IMR-90 (cell line): Measurements from ENCODE around the gene TRIP11. TPM values are rescaled to one million over a fixed set of nuclear protein-coding genes. Genes with fewer than 3 reads are reported as not detected.
A peak's percentile ranks its signal among the peaks of the same experiment; 100 is the strongest.

Experiments
- ATAC-seq: fragments of 200-7000 bp; cut with Tn5 transposase; 2 replicates; pipeline ENCODE4 v1.9.1; 2020; ENCODE audit warnings: low read depth, mild to moderate bottlenecking, moderate library complexity
- BruUV-seq: library from RNA; stranded (reverse); fragments of 400-500 nt; replicated peaks from 2 replicates; lab custom pipeline; 2021; lab: Mats Ljungman, UMichigan
- CTCF ChIA-PET: fragments of 300-600 bp; formaldehyde crosslinking; extraction: SDS; loops from one replicate; lab custom pipeline; 2021; ENCODE audit warnings: antibody characterized with exemption; lab: Yijun Ruan, JAX
- POLR2A ChIA-PET: fragments of 300-600 bp; sonication (Branson Sonifier 250); formaldehyde crosslinking; loops from one replicate; lab custom pipeline; 2022; ENCODE audit warnings: antibody characterized with exemption; ENCODE audit not compliant: unreplicated experiment; lab: Charles Lee
- DNase-seq: peaks from one replicate; pipeline ENCODE4 v3.0.0; 2013
- H2AFZ ChIP-seq: replicated peaks from 2 replicates; pipeline ENCODE3; 2013; ENCODE audit warnings: low read length, mild to moderate bottlenecking; ENCODE audit not compliant: poor library complexity
- H2AK5ac ChIP-seq: 2 replicates; pipeline ENCODE4 v1.6.1; 2013; ENCODE audit warnings: low read depth, low read length, inconsistent platforms
- H2AK9ac ChIP-seq: replicated peaks from 2 replicates; pipeline ENCODE3; 2013; ENCODE audit warnings: mild to moderate bottlenecking, low read depth, low read length, moderate library complexity; ENCODE audit not compliant: poor library complexity
- H2BK120ac ChIP-seq: 2 replicates; pipeline ENCODE4 v1.6.1; 2013; ENCODE audit warnings: low read depth, low read length, inconsistent platforms
- H2BK15ac ChIP-seq: 3 replicates; pipeline ENCODE4 v1.6.1; 2013; ENCODE audit warnings: low read depth, low read length, inconsistent platforms
- H2BK20ac ChIP-seq: 2 replicates; pipeline ENCODE4 v1.6.1; 2013; ENCODE audit warnings: low read depth, mild to moderate bottlenecking, inconsistent platforms, low read length, moderate library complexity
- H2BK5ac ChIP-seq: 2 replicates; pipeline ENCODE4 v1.6.1; 2013; ENCODE audit warnings: mild to moderate bottlenecking, low read depth, low read length, inconsistent platforms; ENCODE audit not compliant: poor library complexity, severe bottlenecking
- H3K14ac ChIP-seq: replicated peaks from 2 replicates; pipeline ENCODE4 v1.6.1; 2013; ENCODE audit warnings: low read depth, low read length, inconsistent platforms
- H3K18ac ChIP-seq: 2 replicates; pipeline ENCODE4 v1.6.1; 2013; ENCODE audit warnings: low read depth, low read length, control low read depth
- H3K23ac ChIP-seq: 2 replicates; pipeline ENCODE4 v1.6.1; 2013; ENCODE audit warnings: low read depth, low read length, inconsistent platforms
- H3K27ac ChIP-seq: 2 replicates; pipeline ENCODE4 v1.5.1; 2013; ENCODE audit warnings: mild to moderate bottlenecking, control low read depth, low read length; ENCODE audit not compliant: insufficient read depth
- H3K27me3 ChIP-seq: 2 replicates; pipeline ENCODE4 v1.6.1; 2013; ENCODE audit warnings: low read length; ENCODE audit not compliant: control insufficient read depth, insufficient read depth
- H3K36me3 ChIP-seq: 2 replicates; pipeline ENCODE4 v1.6.1; 2013; ENCODE audit warnings: low read length, mixed read lengths; ENCODE audit not compliant: control insufficient read depth, insufficient read depth
- H3K4ac ChIP-seq: 2 replicates; pipeline ENCODE4 v1.6.1; 2013; ENCODE audit warnings: low read depth, low read length, inconsistent platforms
- H3K4me1 ChIP-seq: 2 replicates; pipeline ENCODE4 v1.6.1; 2013; ENCODE audit warnings: low read length, mixed read lengths; ENCODE audit not compliant: control insufficient read depth, insufficient read depth
- H3K4me2 ChIP-seq: 2 replicates; pipeline ENCODE4 v1.6.1; 2013; ENCODE audit warnings: low read depth, mild to moderate bottlenecking, control low read depth, low read length, moderate library complexity
- H3K4me3 ChIP-seq: 2 replicates; pipeline ENCODE4 v1.5.1; 2013; ENCODE audit warnings: low read depth, mild to moderate bottlenecking, control low read depth, low read length, moderate library complexity; ENCODE audit not compliant: insufficient read depth
- H3K56ac ChIP-seq: 2 replicates; pipeline ENCODE4 v1.6.1; 2013; ENCODE audit warnings: low read length, inconsistent platforms; ENCODE audit not compliant: insufficient read depth; ENCODE audit errors: extremely low read depth
- H3K79me1 ChIP-seq, 2 experiments: 2 replicates each; pipeline ENCODE4 v1.6.1; 2013; ENCODE audit warnings: low read length in 2 of 2, inconsistent platforms in 1 of 2, low read depth in 1 of 2
- H3K9ac ChIP-seq: 2 replicates; pipeline ENCODE4 v1.6.1; 2013; ENCODE audit warnings: low read depth, low read length, control low read depth
- H3K9me1 ChIP-seq: 2 replicates; pipeline ENCODE4 v1.6.1; 2013; ENCODE audit warnings: low read length, inconsistent platforms; ENCODE audit not compliant: insufficient read depth
- H3K9me3 ChIP-seq: 2 replicates; pipeline ENCODE4 v1.6.1; 2013; ENCODE audit warnings: low read length; ENCODE audit not compliant: control insufficient read depth, insufficient read depth
- H4K20me1 ChIP-seq: 2 replicates; pipeline ENCODE4 v1.6.1; 2013; ENCODE audit warnings: low read length, inconsistent platforms; ENCODE audit not compliant: insufficient read depth
- H4K5ac ChIP-seq: 2 replicates; pipeline ENCODE4 v1.6.1; 2013; ENCODE audit warnings: mild to moderate bottlenecking, low read depth, low read length, control low read depth
- H4K8ac ChIP-seq, 2 experiments: 2 replicates each; pipeline ENCODE4 v1.6.1; 2013; ENCODE audit warnings: low read depth in 2 of 2, low read length in 2 of 2, control low read depth in 1 of 2, inconsistent platforms in 1 of 2
- H4K91ac ChIP-seq: 2 replicates; pipeline ENCODE4 v1.6.1; 2013; ENCODE audit warnings: low read depth, low read length, inconsistent platforms; ENCODE audit not compliant: insufficient read depth
- BHLHE40 ChIP-seq: fragments of 150-350 bp; IDR thresholded peaks from 2 replicates; pipeline ENCODE4 v1.6.1; 2016; ENCODE audit warnings: mild to moderate bottlenecking, low read depth, low read length
- CEBPB ChIP-seq: IDR thresholded peaks from 2 replicates; pipeline ENCODE4 v1.6.1; 2012; ENCODE audit warnings: low read depth, low read length, improper control_type of control experiment
- CHD1 ChIP-seq: IDR thresholded peaks from 2 replicates; pipeline ENCODE4 v1.6.1; 2012; ENCODE audit warnings: low read depth, low read length, improper control_type of control experiment
- FOS ChIP-seq: fragments of 150-350 bp; IDR thresholded peaks from 2 replicates; pipeline ENCODE4 v1.6.1; 2016; ENCODE audit warnings: low read depth, low read length
- MAFK ChIP-seq: IDR thresholded peaks from 2 replicates; pipeline ENCODE4 v1.6.1; 2012; ENCODE audit warnings: low read depth, low read length, improper control_type of control experiment
- MXI1 ChIP-seq: IDR thresholded peaks from 2 replicates; pipeline ENCODE4 v1.6.1; 2012; ENCODE audit warnings: low read depth, mild to moderate bottlenecking, low read length, moderate library complexity, borderline replicate concordance
- NFE2L2 ChIP-seq: fragments of 150-350 bp; IDR thresholded peaks from 2 replicates; pipeline ENCODE4 v1.6.1; 2016; ENCODE audit warnings: low read depth, mild to moderate bottlenecking, low read length
- POLR2A ChIP-seq: IDR thresholded peaks from 2 replicates; pipeline ENCODE4 v1.6.1; 2012; ENCODE audit warnings: mild to moderate bottlenecking, low read depth, low read length
- RAD21 ChIP-seq: IDR thresholded peaks from 2 replicates; pipeline ENCODE4 v1.6.1; 2012; ENCODE audit warnings: low read length, improper control_type of control experiment
- RCOR1 ChIP-seq: IDR thresholded peaks from 2 replicates; pipeline ENCODE4 v1.6.1; 2012; ENCODE audit warnings: mild to moderate bottlenecking, low read length, improper control_type of control experiment; ENCODE audit not compliant: insufficient replicate concordance
- RFX5 ChIP-seq: IDR thresholded peaks from 2 replicates; pipeline ENCODE4 v1.8.0; 2012; ENCODE audit warnings: low read depth, mild to moderate bottlenecking, low read length, moderate library complexity
- SMC3 ChIP-seq: fragments of 150-350 bp; IDR thresholded peaks from 2 replicates; pipeline ENCODE4 v1.6.1; 2016; ENCODE audit warnings: low read depth, mild to moderate bottlenecking, antibody characterized with exemption, low read length, moderate library complexity
- WGBS, 2 experiments: methylation state at CpG; one replicate each; pipeline versions ENCODE4 v1.1.5 to v1.1.7; 2013; ENCODE audit warnings: missing lambda C conversion rate in 2 of 2; ENCODE audit not compliant: insufficient read length in 1 of 2; ENCODE audit errors: extremely low coverage in 2 of 2; 5-methylcytosine and 5-hydroxymethylcytosine counted together
- dilution Hi-C: fragments of 300-500 bp; cut with HindIII; formaldehyde crosslinking; loops from one replicate; pipeline ENCODE4 v1.14.3; 2018; ENCODE audit warnings: low sequenced_read_pairs; ENCODE audit not compliant: unreplicated experiment
- in situ Hi-C: fragments of 300-500 bp; cut with MboI; formaldehyde crosslinking; loops from 3 replicates; pipeline ENCODE4 v1.14.3; 2019; ENCODE audit warnings: low sequenced_read_pairs, inconsistent platforms, mixed read lengths
- intact Hi-C: fragments of 100-400 bp; cut with micrococcal nuclease; formaldehyde crosslinking; loops from 2 replicates; pipeline ENCODE4 v1.10.0; 2022
- polyA plus RNA-seq, 3 experiments: library from polyadenylated mRNA; depleted of rRNA; stranded (reverse); fragments of >200 nt; gene quantifications; 2 replicates each; pipeline ENCODE4 v1.2.3, GENCODE V29; 2012; ENCODE audit warnings: low replicate concordance in 1 of 3
- total RNA-seq: library from RNA; depleted of rRNA; stranded (reverse); fragments of >200 nt; gene quantifications from 2 replicates; pipeline ENCODE4 v1.2.3, GENCODE V29; 2012
- TF ChIP-seq, protein P1 (sequence below): fragments of 150-350 bp; IDR thresholded peaks from 2 replicates; pipeline ENCODE4 v1.6.1; 2016; ENCODE audit warnings: low read depth, mild to moderate bottlenecking, low read length, moderate library complexity, borderline replicate concordance
- TF ChIP-seq, protein P2 (sequence below): fragments of 150-350 bp; IDR thresholded peaks from 2 replicates; pipeline ENCODE4 v1.6.1; 2017; ENCODE audit warnings: mild to moderate bottlenecking, antibody characterized with exemption, low read length, low read depth
- TF ChIP-seq, protein P3 (sequence below): conservative IDR thresholded peaks from 2 replicates; pipeline ENCODE4 v1.5.1; 2012; ENCODE audit warnings: mild to moderate bottlenecking, low read depth, low read length, improper control_type of control experiment

TRIP11 gene
- total and polyA plus RNA-seq, 2 of the 4 experiments (the other 2 are of a cell fraction) = 6.8 to 83.5 TPM

DNA sequence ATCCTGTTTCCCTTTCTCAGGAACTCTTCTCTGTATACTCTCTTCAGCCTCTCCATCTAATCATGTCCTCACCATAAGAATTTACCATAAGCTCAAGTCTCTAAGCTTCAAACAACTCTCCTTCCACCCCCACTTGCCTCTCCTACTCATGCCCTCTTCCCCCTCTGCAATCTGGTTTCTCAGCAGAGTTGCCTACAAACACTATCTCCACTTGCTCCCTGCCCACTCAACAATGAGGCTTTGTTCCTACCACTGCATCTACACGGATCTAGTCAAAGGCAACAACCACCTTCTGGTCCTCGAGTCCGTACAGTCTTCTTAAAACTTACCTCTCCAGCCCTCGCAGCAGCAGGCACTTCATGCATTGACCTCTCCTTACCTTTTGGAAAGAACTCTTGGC lies 75.1 kb downstream of the TRIP11 start:
- no peak overlapping the region for H3K27ac ChIP-seq
- no peak overlapping the region for H3K4me2 ChIP-seq
- POLR2A ChIA-PET = no interaction called here
- 80% methylated on average over 1 of the region's 4 CpGs; no CpG with 5 or more reads in 1 of the 2 experiments for WGBS, 2 experiments
- no peak overlapping the region; the same call in 1 of the 2 replicates for H3K18ac ChIP-seq
- TF ChIP-seq, protein P1, sequence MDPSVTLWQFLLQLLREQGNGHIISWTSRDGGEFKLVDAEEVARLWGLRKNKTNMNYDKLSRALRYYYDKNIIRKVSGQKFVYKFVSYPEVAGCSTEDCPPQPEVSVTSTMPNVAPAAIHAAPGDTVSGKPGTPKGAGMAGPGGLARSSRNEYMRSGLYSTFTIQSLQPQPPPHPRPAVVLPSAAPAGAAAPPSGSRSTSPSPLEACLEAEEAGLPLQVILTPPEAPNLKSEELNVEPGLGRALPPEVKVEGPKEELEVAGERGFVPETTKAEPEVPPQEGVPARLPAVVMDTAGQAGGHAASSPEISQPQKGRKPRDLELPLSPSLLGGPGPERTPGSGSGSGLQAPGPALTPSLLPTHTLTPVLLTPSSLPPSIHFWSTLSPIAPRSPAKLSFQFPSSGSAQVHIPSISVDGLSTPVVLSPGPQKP = no peak
- no peak for TF ChIP-seq CEBPB
- no peak for TF ChIP-seq CHD1
- TF ChIP-seq FOS = no peak
- no peak for TF ChIP-seq RCOR1
- TF ChIP-seq MAFK = no peak
- TF ChIP-seq NFE2L2 = no peak
- TF ChIP-seq RAD21 = no peak
- TF ChIP-seq, protein P2, sequence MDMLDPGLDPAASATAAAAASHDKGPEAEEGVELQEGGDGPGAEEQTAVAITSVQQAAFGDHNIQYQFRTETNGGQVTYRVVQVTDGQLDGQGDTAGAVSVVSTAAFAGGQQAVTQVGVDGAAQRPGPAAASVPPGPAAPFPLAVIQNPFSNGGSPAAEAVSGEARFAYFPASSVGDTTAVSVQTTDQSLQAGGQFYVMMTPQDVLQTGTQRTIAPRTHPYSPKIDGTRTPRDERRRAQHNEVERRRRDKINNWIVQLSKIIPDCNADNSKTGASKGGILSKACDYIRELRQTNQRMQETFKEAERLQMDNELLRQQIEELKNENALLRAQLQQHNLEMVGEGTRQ = no peak
- TF ChIP-seq SMC3 = no peak
- no peak for TF ChIP-seq MXI1
- no peak for TF ChIP-seq RFX5
- TF ChIP-seq, protein P3, sequence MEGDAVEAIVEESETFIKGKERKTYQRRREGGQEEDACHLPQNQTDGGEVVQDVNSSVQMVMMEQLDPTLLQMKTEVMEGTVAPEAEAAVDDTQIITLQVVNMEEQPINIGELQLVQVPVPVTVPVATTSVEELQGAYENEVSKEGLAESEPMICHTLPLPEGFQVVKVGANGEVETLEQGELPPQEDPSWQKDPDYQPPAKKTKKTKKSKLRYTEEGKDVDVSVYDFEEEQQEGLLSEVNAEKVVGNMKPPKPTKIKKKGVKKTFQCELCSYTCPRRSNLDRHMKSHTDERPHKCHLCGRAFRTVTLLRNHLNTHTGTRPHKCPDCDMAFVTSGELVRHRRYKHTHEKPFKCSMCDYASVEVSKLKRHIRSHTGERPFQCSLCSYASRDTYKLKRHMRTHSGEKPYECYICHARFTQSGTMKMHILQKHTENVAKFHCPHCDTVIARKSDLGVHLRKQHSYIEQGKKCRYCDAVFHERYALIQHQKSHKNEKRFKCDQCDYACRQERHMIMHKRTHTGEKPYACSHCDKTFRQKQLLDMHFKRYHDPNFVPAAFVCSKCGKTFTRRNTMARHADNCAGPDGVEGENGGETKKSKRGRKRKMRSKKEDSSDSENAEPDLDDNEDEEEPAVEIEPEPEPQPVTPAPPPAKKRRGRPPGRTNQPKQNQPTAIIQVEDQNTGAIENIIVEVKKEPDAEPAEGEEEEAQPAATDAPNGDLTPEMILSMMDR = no peak
- no peak for TF ChIP-seq BHLHE40
- no peak for TF ChIP-seq POLR2A
- in situ Hi-C loops = no loop called here
- no peak overlapping the region for H2BK5ac ChIP-seq
- 0 out of 2 replicates have a peak overlapping the region, but pooled peaks have one; percentile 55 for H3K14ac ChIP-seq
- H2BK120ac ChIP-seq = no peak overlapping the region
- ATAC-seq (no peak), DNase-seq (no peak)
- H3K36me3 ChIP-seq = peaks cover 10% of the 10 kb centered on the region; the same call in 1 of the 2 replicates
- H3K23ac ChIP-seq = no peak overlapping the region
- peak overlapping the region; percentile 4; the same call in 1 of the 3 replicates for H2BK15ac ChIP-seq
- BruUV-seq = no TSS peak
- H4K91ac ChIP-seq = no peak overlapping the region
- no peak overlapping the region for H3K9ac ChIP-seq
- no peak overlapping the region for H2BK20ac ChIP-seq
- no peaks in the 10 kb centered on the region for H4K20me1 ChIP-seq
- CTCF ChIA-PET = no interaction called here
- no peak overlapping the region for H3K56ac ChIP-seq
- intact Hi-C loops = no loop called here
- H3K79me1 ChIP-seq = no peaks in the 10 kb centered on the region; a peak in 1 of 4 replicates
- peaks cover 3% of the 10 kb centered on the region for H3K9me1 ChIP-seq
- peaks cover 2% of the 10 kb centered on the region; the same call in 1 of the 2 replicates for H3K4me1 ChIP-seq
- H4K5ac ChIP-seq = no peak overlapping the region
- no peak overlapping the region for H3K4ac ChIP-seq
- no peak overlapping the region for H2AK9ac ChIP-seq
- no peak overlapping the region for H2AFZ ChIP-seq
- H3K27me3 ChIP-seq = no peaks in the 10 kb centered on the region
- no peak overlapping the region for H3K4me3 ChIP-seq
- H4K8ac ChIP-seq = no peak overlapping the region
- no peaks in the 10 kb centered on the region for H3K9me3 ChIP-seq
- dilution Hi-C loops = no loop called here
- peak overlapping the region; percentile 43 for H2AK5ac ChIP-seq
